HL-60 (cell line): ENCODE measurements around the gene NKX6-1.

Experiments
- DNase-seq, 2 experiments: peaks; one replicate each; pipeline ENCODE4 v3.0.0-alpha.2; 2010 to 2020; ENCODE audit warnings: low read depth in 1 of 2, low spot score in 1 of 2
- H3K27ac ChIP-seq: fragments of 250-450 bp; sonication (Bioruptor Pico); replicated peaks from 2 replicates; pipeline ENCODE4 v1.5.1; 2020; ENCODE audit warnings: mild to moderate bottlenecking, moderate library complexity
- H3K27me3 ChIP-seq: fragments of 250-450 bp; sonication (Bioruptor Pico); 2 replicates; pipeline ENCODE4 v1.5.1; 2021; ENCODE audit warnings: mild to moderate bottlenecking, moderate library complexity; ENCODE audit not compliant: insufficient read depth, poor library complexity, severe bottlenecking
- H3K4me3 ChIP-seq: replicated peaks from 2 replicates; pipeline ENCODE4 v1.5.1; 2011; ENCODE audit warnings: mild to moderate bottlenecking, control low read depth, low read length; ENCODE audit not compliant: insufficient read depth
- CTCF ChIP-seq: IDR thresholded peaks from one replicate; pipeline ENCODE4 v1.5.1; 2011; ENCODE audit warnings: low read length, control low read depth, inconsistent platforms; ENCODE audit not compliant: insufficient read depth
- GABPA ChIP-seq: IDR thresholded peaks from 2 replicates; pipeline ENCODE4 v1.6.1; 2012; ENCODE audit warnings: low read depth
- POLR2AphosphoS5 ChIP-seq: IDR thresholded peaks from 2 replicates; pipeline ENCODE4 v1.6.1; 2012; ENCODE audit warnings: low read depth
- REST ChIP-seq: IDR thresholded peaks from 2 replicates; pipeline ENCODE4 v1.6.1; 2012; ENCODE audit warnings: low read depth; ENCODE audit not compliant: insufficient replicate concordance
- SPI1 ChIP-seq: IDR thresholded peaks from 2 replicates; pipeline ENCODE4 v1.6.1; 2012; ENCODE audit warnings: low read depth, mild to moderate bottlenecking, borderline replicate concordance

NKX6-1 gene

GRCh38 chr4:84451546-84451945 is 47.5 kb downstream of the NKX6-1 start:
- Histone ChIP-seq H3K27ac (no peak overlapping the region), H3K27me3 (no peaks in the 10 kb centered on the region), H3K4me3 (no peak overlapping the region)
- DNase-seq = no peak
- no peak for TF ChIP-seq REST
- TF ChIP-seq CTCF = no peak
- no peak for TF ChIP-seq POLR2AphosphoS5
- no peak for TF ChIP-seq SPI1
- TF ChIP-seq GABPA = no peak

DNA sequence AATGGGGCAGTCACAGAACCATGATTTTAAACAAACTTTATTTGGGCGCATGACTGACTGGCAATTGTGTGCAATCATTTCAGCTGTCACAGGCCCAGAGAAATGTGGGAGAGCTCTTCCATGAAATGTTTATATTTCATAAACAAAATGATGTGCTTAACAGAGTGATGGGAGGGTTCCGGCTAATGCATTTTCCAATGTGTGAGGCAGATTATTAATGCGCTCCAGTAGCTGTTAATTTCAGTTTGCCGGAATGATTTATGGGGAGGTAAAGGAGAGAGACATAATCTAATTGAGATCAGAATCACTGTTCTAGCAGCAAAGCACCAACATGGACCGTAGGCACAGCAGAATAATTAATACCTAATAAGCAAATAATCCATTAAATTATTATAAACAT is 55.6 kb downstream of the NKX6-1 start:
- DNase-seq = no peak
- no peak for TF ChIP-seq REST
- TF ChIP-seq CTCF = no peak
- TF ChIP-seq SPI1 = no peak
- no peak for TF ChIP-seq POLR2AphosphoS5
- TF ChIP-seq GABPA = no peak
- H3K27ac ChIP-seq = no peak overlapping the region
- no peak overlapping the region for H3K4me3 ChIP-seq
- peaks cover 12% of the 10 kb centered on the region for H3K27me3 ChIP-seq

- DNase-seq = no peak
- no peak overlapping the region for H3K4me3 ChIP-seq
- peaks cover 12% of the 10 kb centered on the region for H3K27me3 ChIP-seq
- H3K27ac ChIP-seq = no peak overlapping the region
- TF ChIP-seq GABPA = no peak
- no peak for TF ChIP-seq REST
- no peak for TF ChIP-seq SPI1
- TF ChIP-seq POLR2AphosphoS5 = no peak
- TF ChIP-seq CTCF = no peak
Measured at GRCh38 chr4:84442778-84443177, 56.3 kb downstream of the NKX6-1 start.
